K562 treated with DMSO at 1 percent for 12 hours (cell line): ENCODE results near the gene DNAJB6. TPM values are rescaled to one million over a fixed set of nuclear protein-coding genes. Genes with fewer than 3 reads are reported as not detected.

Experiments
- total RNA-seq: library from RNA; unstranded; fragments of 300-600 nt; gene quantifications from 2 replicates; pipeline ENCODE4 v1.2.3, GENCODE V29; 2022; ENCODE audit not compliant: insufficient read depth

Gene DNAJB6
- total RNA-seq = 90.8 and 166 TPM in 2 replicates

GRCh38 chr7:157336383-157337315 lies at the start of gene DNAJB6:
Gene DNAJB6 (plus strand): TSS chr7:157337004. CDS start chr7:157358573, 21,569 bp downstream.

Other genes with a start within 250 kb of the DNAJB6 start
- gene UBE3C, start 198.1 kb upstream of the DNAJB6 start, total RNA-seq = 19.4 and 54.7 TPM in 2 replicates